GM23248 (cell line): ENCODE data around the gene CCND2.

Experiments
- EZH2 ChIP-seq: fragments of 200-600 bp; sonication (generic); IDR thresholded peaks from 2 replicates; pipeline ENCODE4 v1.6.1; 2018; ENCODE audit warnings: antibody characterized with exemption, mild to moderate bottlenecking; ENCODE audit not compliant: insufficient read depth, poor library complexity, severe bottlenecking
- EZH2phosphoT487 ChIP-seq: fragments of 200-600 bp; sonication (generic); IDR thresholded peaks from 2 replicates; pipeline ENCODE4 v1.6.1; 2018; ENCODE audit warnings: antibody characterized with exemption, moderate library complexity, mild to moderate bottlenecking, low read depth; ENCODE audit not compliant: insufficient read depth

DNA sequence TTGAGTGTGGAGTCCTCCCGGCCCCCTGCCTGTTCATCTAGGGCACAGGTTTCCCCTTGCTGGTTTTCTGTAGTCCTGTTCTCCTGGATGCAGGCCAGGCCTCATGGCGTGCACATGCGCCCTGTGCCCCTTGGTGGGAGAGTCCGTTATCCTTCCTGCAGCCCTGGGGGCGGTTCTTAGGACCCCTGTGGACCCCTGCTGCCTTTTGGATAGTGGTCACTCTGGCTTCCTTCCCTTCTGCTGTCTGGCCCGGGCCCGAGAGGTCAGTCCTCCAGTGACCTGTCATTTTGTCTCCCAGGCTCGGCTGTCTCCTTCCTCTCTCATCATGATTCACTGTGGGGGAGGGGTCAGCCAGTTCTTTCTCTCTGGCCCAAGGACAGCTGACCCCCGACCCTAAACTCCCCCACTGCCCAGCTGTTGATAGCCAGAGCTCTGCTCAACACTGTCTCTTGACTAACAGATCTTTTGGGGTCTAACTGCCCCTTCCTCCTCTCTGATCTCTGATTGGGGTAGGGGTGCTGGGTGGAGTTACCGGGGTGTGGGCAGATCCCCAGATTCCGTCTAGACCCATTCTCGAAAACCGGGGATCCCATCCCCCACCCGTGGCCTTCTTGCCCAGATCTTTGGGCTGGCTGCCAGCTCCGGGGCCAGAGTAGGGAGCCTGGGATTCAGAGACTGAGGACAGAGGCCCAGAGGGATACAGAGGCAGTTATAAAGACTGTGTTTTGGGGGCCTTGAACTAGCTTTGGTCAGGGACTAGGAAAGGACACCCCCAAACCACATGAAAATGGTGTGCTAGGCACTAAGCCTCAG is 7.0 kb downstream of the CCND2 start:
- no peak for TF ChIP-seq EZH2phosphoT487
- no peak for TF ChIP-seq EZH2
